HepG2 (cell line): ENCODE measurements around the gene ENO4. TPM values are rescaled to one million over a fixed set of nuclear protein-coding genes. Genes with fewer than 3 reads are reported as not detected.

Experiments
- ATAC-seq: fragments of 200-7000 bp; cut with Tn5 transposase; 3 replicates; pipeline ENCODE4 v1.9.1; 2020; ENCODE audit warnings: mild to moderate bottlenecking, moderate library complexity
- BruUV-seq: library from RNA; stranded (reverse); fragments of 400-500 nt; replicated peaks from 2 replicates; lab custom pipeline; 2021; lab: Mats Ljungman, UMichigan
- CTCF ChIA-PET: fragments of 300-600 bp; formaldehyde crosslinking; extraction: SDS; loops from one replicate; lab custom pipeline; 2021; ENCODE audit warnings: low total read pairs, inconsistent platforms, low intra/inter-chr PET ratio; lab: Yijun Ruan, JAX
- POLR2A ChIA-PET: fragments of 350-600 bp; sonication (Branson Sonifier 250); formaldehyde crosslinking; loops from one replicate; lab custom pipeline; 2020; ENCODE audit warnings: antibody characterized with exemption, inconsistent platforms; lab: Yijun Ruan, JAX
- DNase-seq: peaks from one replicate; pipeline ENCODE4 v3.0.0-alpha.2; 2015; ENCODE audit warnings: low spot score
- FAIRE-seq: peaks from 3 replicates; lab custom pipeline; 2011; peaks lifted over from hg19 to GRCh38; lab: Jason Lieb, UNC
- H2AFZ ChIP-seq: one replicate; pipeline ENCODE4 v1.6.1; 2011; ENCODE audit warnings: low read length, inconsistent platforms
- H3K27ac ChIP-seq: fragments of 300-600 bp; 3 replicates; pipeline ENCODE4 v1.8.0; 2011; ENCODE audit warnings: mixed run types, mild to moderate bottlenecking, mixed read lengths, low read length, inconsistent platforms; ENCODE audit not compliant: insufficient read depth; ENCODE audit errors: extremely low read length
- H3K27me3 ChIP-seq, 2 experiments: fragments of 200-600 bp in 1 of 2; 2 replicates in 1 of 2; 3 replicates in 1 of 2; pipeline versions ENCODE4 v1.6.0 to v1.8.0; 2011; ENCODE audit warnings: low read length in 2 of 2, mild to moderate bottlenecking in 2 of 2, moderate library complexity in 2 of 2, inconsistent platforms in 1 of 2; ENCODE audit not compliant: insufficient read depth in 2 of 2, control insufficient read depth in 1 of 2
- H3K36me3 ChIP-seq, 2 experiments: fragments of 200-600 bp in 1 of 2; replicated peaks in 1 of 2; 2 replicates in 1 of 2; 3 replicates in 1 of 2; pipeline versions ENCODE4 v1.5.1 to v1.8.0; 2011; ENCODE audit warnings: low read length in 2 of 2, inconsistent platforms in 1 of 2; ENCODE audit not compliant: insufficient read depth in 2 of 2, control insufficient read depth in 1 of 2
- H3K4me1 ChIP-seq: 2 replicates; pipeline ENCODE4 v1.5.1; 2012; ENCODE audit warnings: low read length, inconsistent platforms; ENCODE audit not compliant: insufficient read depth
- H3K4me2 ChIP-seq: 2 replicates; pipeline ENCODE4 v1.6.0; 2011; ENCODE audit warnings: low read depth, low read length, inconsistent platforms
- H3K4me3 ChIP-seq, 3 experiments: fragments of 200-600 bp in 1 of 3; sonication (generic), shearing (Covaris generic) in 1 of 3; replicated peaks in 1 of 3; 2 replicates each; pipeline ENCODE4 v1.5.1; 2011 to 2016; ENCODE audit warnings: low read length in 3 of 3, inconsistent platforms in 2 of 3, low read depth in 2 of 3, mild to moderate bottlenecking in 2 of 3, control low read depth in 1 of 3, mixed read lengths in 1 of 3; ENCODE audit not compliant: insufficient read depth in 1 of 3
- H3K79me2 ChIP-seq: one replicate; pipeline ENCODE4 v1.6.1; 2011; ENCODE audit warnings: low read length, inconsistent platforms; ENCODE audit not compliant: insufficient read depth
- H3K9ac ChIP-seq: 2 replicates; pipeline ENCODE4 v1.6.0; 2011; ENCODE audit warnings: mild to moderate bottlenecking, low read depth, low read length, inconsistent platforms; ENCODE audit not compliant: insufficient read depth
- H3K9me3 ChIP-seq: 2 replicates; pipeline ENCODE4 v1.5.1; 2012; ENCODE audit warnings: mild to moderate bottlenecking, low read length
- H4K20me1 ChIP-seq: 2 replicates; pipeline ENCODE4 v1.6.0; 2011; ENCODE audit warnings: inconsistent platforms, mild to moderate bottlenecking, low read length, moderate library complexity; ENCODE audit not compliant: insufficient read depth
- AGO2 ChIP-seq: fragments of 200-400 bp; formaldehyde crosslinking; optimal IDR thresholded peaks from 2 replicates; pipeline ENCODE3; 2017; ENCODE audit warnings: mild to moderate bottlenecking, low read depth, low read length, moderate library complexity
- BRD4 ChIP-seq: sonication (generic); formaldehyde crosslinking; IDR thresholded peaks from 2 replicates; pipeline ENCODE4 v1.4.0; 2020; ENCODE audit warnings: missing genetic modification reagents
- CBFB ChIP-seq: sonication (generic); formaldehyde crosslinking; IDR thresholded peaks from 2 replicates; pipeline ENCODE4 v1.4.0; 2020; ENCODE audit warnings: missing genetic modification reagents
- MAFG ChIP-seq: sonication (generic); formaldehyde crosslinking; IDR thresholded peaks from 2 replicates; pipeline ENCODE4 v1.5.1; 2020; ENCODE audit warnings: mild to moderate bottlenecking, missing genetic modification reagents
- RBM39 ChIP-seq: fragments of 200-400 bp; formaldehyde crosslinking; IDR thresholded peaks from one replicate; pipeline ENCODE4 v1.6.1; 2018; ENCODE audit warnings: antibody characterized with exemption, mild to moderate bottlenecking, low read depth, low read length; ENCODE audit not compliant: poor library complexity, severe bottlenecking
- RFX3 ChIP-seq: IDR thresholded peaks from 2 replicates; pipeline ENCODE4 v1.6.1; 2016; ENCODE audit warnings: missing biosample characterization, missing genetic modification reagents
- SP1 ChIP-seq, 2 experiments: fragments of 450-650 bp in 1 of 2; sonication (generic) in 1 of 2; formaldehyde crosslinking in 1 of 2; IDR thresholded peaks; 2 replicates each; pipeline versions ENCODE4 v1.4.0 to v1.6.1; 2016 to 2020; ENCODE audit warnings: missing genetic modification reagents in 1 of 2
- SRY ChIP-seq: sonication (generic); formaldehyde crosslinking; IDR thresholded peaks from 2 replicates; pipeline ENCODE4 v1.8.0; 2022; ENCODE audit warnings: mild to moderate bottlenecking, missing genetic modification reagents
- ZNF282 ChIP-seq: fragments of 450-650 bp; IDR thresholded peaks from 2 replicates; pipeline ENCODE4 v1.6.1; 2018; ENCODE audit not compliant: partially characterized antibody
- ZNF660 ChIP-seq: sonication (generic); formaldehyde crosslinking; IDR thresholded peaks from 2 replicates; pipeline ENCODE4 v1.5.1; 2020; ENCODE audit warnings: mild to moderate bottlenecking, low read depth, missing genetic modification reagents, borderline replicate concordance
- ZNF724P ChIP-seq: sonication (generic); formaldehyde crosslinking; IDR thresholded peaks from 2 replicates; pipeline ENCODE4 v1.8.0; 2022; ENCODE audit warnings: missing genetic modification reagents, borderline replicate concordance
- ZNF792 ChIP-seq: IDR thresholded peaks from 2 replicates; pipeline ENCODE4 v1.6.1; 2016
- ZNF839 ChIP-seq: sonication (generic); formaldehyde crosslinking; IDR thresholded peaks from 2 replicates; pipeline ENCODE4 v1.4.0; 2020; ENCODE audit warnings: missing genetic modification reagents, mild to moderate bottlenecking, borderline replicate concordance
- ZZZ3 ChIP-seq: sonication (generic); formaldehyde crosslinking; IDR thresholded peaks from 2 replicates; pipeline ENCODE4 v1.4.0; 2020; ENCODE audit warnings: missing genetic modification reagents, mild to moderate bottlenecking, borderline replicate concordance
- WGBS: methylation state at CpG from one replicate; pipeline ENCODE4 v1.1.6; 2017; ENCODE audit warnings: low lambda C conversion rate; 5-methylcytosine and 5-hydroxymethylcytosine counted together
- in situ Hi-C: cut with HindIII; loops from 2 replicates; pipeline ENCODE4 v1.10.0; 2017; ENCODE audit warnings: low pct_unique_long_range_greater_than_20kb; ENCODE audit not compliant: extremely low pct_ligation_motif_present
- intact Hi-C: fragments of 100-400 bp; cut with micrococcal nuclease; formaldehyde crosslinking; loops from one replicate; pipeline ENCODE4 v1.10.0; 2022; ENCODE audit not compliant: unreplicated experiment
- polyA plus RNA-seq, 8 experiments: library from polyadenylated mRNA; depleted of rRNA in 3 of 8; stranded (reverse) in 7 of 8; unstranded in 1 of 8; fragments of >200 nt; fragmentation: Illumina TruSeq in 4 of 8; extraction: Trizol in 4 of 8; gene quantifications; 2 replicates each; pipeline versions ENCODE4 v1.2.1 to v1.2.3, GENCODE V29; 2011 to 2016; ENCODE audit warnings: low read depth in 4 of 8, missing spikeins in 1 of 8, mixed read lengths in 1 of 8; ENCODE audit not compliant: insufficient read depth in 1 of 8
- total RNA-seq, 5 experiments: library from RNA; depleted of rRNA; stranded (reverse); fragments of >200 nt; fragmentation: Illumina TruSeq; extraction: Trizol; gene quantifications; 2 replicates each; pipeline ENCODE4 v1.2.3, GENCODE V29; 2016; ENCODE audit warnings: low read depth in 1 of 5
- TF ChIP-seq, protein P1 (sequence below): sonication (generic); formaldehyde crosslinking; IDR thresholded peaks from 2 replicates; pipeline ENCODE4 v1.4.0; 2020; ENCODE audit warnings: low read depth, mild to moderate bottlenecking, missing genetic modification reagents
- TF ChIP-seq, protein P2 (sequence below): sonication (generic); formaldehyde crosslinking; conservative IDR thresholded peaks from 2 replicates; pipeline ENCODE4 v1.8.0; 2022; ENCODE audit warnings: low read depth, missing genetic modification reagents
- TF ChIP-seq, protein P3 (sequence below): sonication (generic); formaldehyde crosslinking; IDR thresholded peaks from 2 replicates; pipeline ENCODE4 v1.4.0; 2020; ENCODE audit warnings: mild to moderate bottlenecking, missing genetic modification reagents
- TF ChIP-seq, protein P4 (sequence below): sonication (generic); formaldehyde crosslinking; IDR thresholded peaks from 2 replicates; pipeline ENCODE4 v1.9.0; 2021; ENCODE audit warnings: missing genetic modification reagents, borderline replicate concordance

Gene ENO4
- total and polyA plus RNA-seq, 2 of the 13 experiments (the other 11 are each of a cell fraction or from before 2014, with no cell fraction given), result not detected

- TF ChIP-seq, protein P1, sequence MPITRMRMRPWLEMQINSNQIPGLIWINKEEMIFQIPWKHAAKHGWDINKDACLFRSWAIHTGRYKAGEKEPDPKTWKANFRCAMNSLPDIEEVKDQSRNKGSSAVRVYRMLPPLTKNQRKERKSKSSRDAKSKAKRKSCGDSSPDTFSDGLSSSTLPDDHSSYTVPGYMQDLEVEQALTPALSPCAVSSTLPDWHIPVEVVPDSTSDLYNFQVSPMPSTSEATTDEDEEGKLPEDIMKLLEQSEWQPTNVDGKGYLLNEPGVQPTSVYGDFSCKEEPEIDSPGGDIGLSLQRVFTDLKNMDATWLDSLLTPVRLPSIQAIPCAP (CRISPR knock-in tag), result no peak
- TF ChIP-seq ZNF282 (no peak), ZNF839 (CRISPR knock-in tag) (no peak)
Observed at GRCh38 chr10:116910910-116911309, 61.6 kb downstream of the ENO4 start (continued).

- Histone ChIP-seq H3K27me3 (no peaks in the 10 kb centered on the region), H3K9me3 (no peaks in the 10 kb centered on the region), H3K4me1 (no peaks in the 10 kb centered on the region), H3K79me2 (no peaks in the 10 kb centered on the region), H3K4me2 (no peak overlapping the region), H3K36me3 (peaks cover 11 to 45% of the 10 kb centered on the region in 2 experiments), H3K9ac (no peak overlapping the region), H2AFZ (no peak overlapping the region), H4K20me1 (no peaks in the 10 kb centered on the region), H3K27ac (no peak overlapping the region), H3K4me3 (no peak overlapping the region)
- no peak for FAIRE-seq
- intact Hi-C loops (no loop called here), in situ Hi-C loops (no loop called here)
- POLR2A ChIA-PET, result no interaction called here
- CTCF ChIA-PET, result no interaction called here
- BruUV-seq, result no TSS peak
- 69% methylated on average over 1 of the region's 1 CpG for WGBS
- ATAC-seq, result peak; percentile 56; the same call in 1 of the 3 replicates
- DNase-seq, result no peak
- TF ChIP-seq ZZZ3 (CRISPR knock-in tag) (no peak), BRD4 (CRISPR knock-in tag) (no peak), RBM39 (no peak), ZNF660 (no peak), SP1 (IDR thresholded peaks at IDR 0.05) (no peak), SP1 (CRISPR knock-in tag; IDR thresholded peaks at IDR 0.05) (no peak), CBFB (CRISPR knock-in tag) (no peak), ZNF724P (no peak), RFX3 (CRISPR knock-in tag) (no peak), ZNF792 (no peak), AGO2 (no peak), MAFG (CRISPR knock-in tag) (no peak), SRY (CRISPR knock-in tag) (no peak)
- TF ChIP-seq, protein P1 (CRISPR knock-in tag), result no peak
- TF ChIP-seq, protein P2, sequence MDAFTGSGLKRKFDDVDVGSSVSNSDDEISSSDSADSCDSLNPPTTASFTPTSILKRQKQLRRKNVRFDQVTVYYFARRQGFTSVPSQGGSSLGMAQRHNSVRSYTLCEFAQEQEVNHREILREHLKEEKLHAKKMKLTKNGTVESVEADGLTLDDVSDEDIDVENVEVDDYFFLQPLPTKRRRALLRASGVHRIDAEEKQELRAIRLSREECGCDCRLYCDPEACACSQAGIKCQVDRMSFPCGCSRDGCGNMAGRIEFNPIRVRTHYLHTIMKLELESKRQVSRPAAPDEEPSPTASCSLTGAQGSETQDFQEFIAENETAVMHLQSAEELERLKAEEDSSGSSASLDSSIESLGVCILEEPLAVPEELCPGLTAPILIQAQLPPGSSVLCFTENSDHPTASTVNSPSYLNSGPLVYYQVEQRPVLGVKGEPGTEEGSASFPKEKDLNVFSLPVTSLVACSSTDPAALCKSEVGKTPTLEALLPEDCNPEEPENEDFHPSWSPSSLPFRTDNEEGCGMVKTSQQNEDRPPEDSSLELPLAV (CRISPR knock-in tag), result no peak
- TF ChIP-seq, protein P3, sequence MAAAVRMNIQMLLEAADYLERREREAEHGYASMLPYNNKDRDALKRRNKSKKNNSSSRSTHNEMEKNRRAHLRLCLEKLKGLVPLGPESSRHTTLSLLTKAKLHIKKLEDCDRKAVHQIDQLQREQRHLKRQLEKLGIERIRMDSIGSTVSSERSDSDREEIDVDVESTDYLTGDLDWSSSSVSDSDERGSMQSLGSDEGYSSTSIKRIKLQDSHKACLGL (CRISPR knock-in tag), result no peak
- TF ChIP-seq, protein P4, sequence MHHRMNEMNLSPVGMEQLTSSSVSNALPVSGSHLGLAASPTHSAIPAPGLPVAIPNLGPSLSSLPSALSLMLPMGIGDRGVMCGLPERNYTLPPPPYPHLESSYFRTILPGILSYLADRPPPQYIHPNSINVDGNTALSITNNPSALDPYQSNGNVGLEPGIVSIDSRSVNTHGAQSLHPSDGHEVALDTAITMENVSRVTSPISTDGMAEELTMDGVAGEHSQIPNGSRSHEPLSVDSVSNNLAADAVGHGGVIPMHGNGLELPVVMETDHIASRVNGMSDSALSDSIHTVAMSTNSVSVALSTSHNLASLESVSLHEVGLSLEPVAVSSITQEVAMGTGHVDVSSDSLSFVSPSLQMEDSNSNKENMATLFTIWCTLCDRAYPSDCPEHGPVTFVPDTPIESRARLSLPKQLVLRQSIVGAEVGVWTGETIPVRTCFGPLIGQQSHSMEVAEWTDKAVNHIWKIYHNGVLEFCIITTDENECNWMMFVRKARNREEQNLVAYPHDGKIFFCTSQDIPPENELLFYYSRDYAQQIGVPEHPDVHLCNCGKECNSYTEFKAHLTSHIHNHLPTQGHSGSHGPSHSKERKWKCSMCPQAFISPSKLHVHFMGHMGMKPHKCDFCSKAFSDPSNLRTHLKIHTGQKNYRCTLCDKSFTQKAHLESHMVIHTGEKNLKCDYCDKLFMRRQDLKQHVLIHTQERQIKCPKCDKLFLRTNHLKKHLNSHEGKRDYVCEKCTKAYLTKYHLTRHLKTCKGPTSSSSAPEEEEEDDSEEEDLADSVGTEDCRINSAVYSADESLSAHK, result no peak
Observed at GRCh38 chr10:116912162-116912561, 62.9 kb downstream of the ENO4 start.
